GM12878 (cell line): ENCODE data around the gene TCOF1. TPM values are rescaled to one million over a fixed set of nuclear protein-coding genes. Genes with fewer than 3 reads are reported as not detected.

ENCODE experiments used
- ATAC-seq: fragments of 200-7000 bp; cut with Tn5 transposase; 3 replicates; pipeline ENCODE4 v1.9.1; 2020; ENCODE audit warnings: mild to moderate bottlenecking, moderate library complexity
- BruUV-seq: library from RNA; stranded (reverse); fragments of 400-500 nt; replicated peaks from 2 replicates; lab custom pipeline; 2021; lab: Mats Ljungman, UMichigan
- CTCF ChIA-PET: fragments of 300-600 bp; sonication (Branson Sonifier 250); formaldehyde crosslinking; extraction: SDS; loops from one replicate; lab custom pipeline; 2021; ENCODE audit warnings: inconsistent platforms; lab: Yijun Ruan, JAX
- POLR2A ChIA-PET: fragments of 350-600 bp; formaldehyde crosslinking; extraction: SDS; loops from one replicate; lab custom pipeline; 2021; ENCODE audit warnings: inconsistent platforms; lab: Charles Lee
- RAD21 ChIA-PET: fragments of 300-600 bp; sonication (Branson Sonifier 250); formaldehyde crosslinking; loops from one replicate; lab custom pipeline; 2023; ENCODE audit warnings: antibody characterized with exemption; ENCODE audit not compliant: unreplicated experiment; lab: Charles Lee
- SMC1A ChIA-PET: fragments of 300-600 bp; sonication (Branson Sonifier 250); formaldehyde crosslinking; loops from one replicate; lab custom pipeline; 2023; ENCODE audit not compliant: unreplicated experiment, uncharacterized antibody; lab: Charles Lee
- DNase-seq: peaks from one replicate; pipeline ENCODE4 v3.0.0-alpha.2; 2011; ENCODE audit warnings: low read depth, low spot score
- FAIRE-seq: peaks from 3 replicates; lab custom pipeline; 2011; peaks lifted over from hg19 to GRCh38; lab: Jason Lieb, UNC
- H2AFZ ChIP-seq: 2 replicates; pipeline ENCODE4 v1.6.0; 2011; ENCODE audit warnings: low read depth, low read length, control low read depth; ENCODE audit not compliant: control insufficient read depth
- H3K27ac ChIP-seq: 2 replicates; pipeline ENCODE4 v1.5.1; 2011; ENCODE audit warnings: control low read depth; ENCODE audit not compliant: control insufficient read depth, insufficient read depth
- H3K27me3 ChIP-seq, 2 experiments: replicated peaks in 1 of 2; 2 replicates each; pipeline versions ENCODE4 v1.6.0 to v1.6.1; 2011; ENCODE audit warnings: low read length in 1 of 2; ENCODE audit not compliant: control insufficient read depth in 2 of 2, insufficient read depth in 2 of 2
- H3K36me3 ChIP-seq, 2 experiments: 2 replicates each; pipeline ENCODE4 v1.5.1; 2011; ENCODE audit warnings: low read length in 1 of 2; ENCODE audit not compliant: control insufficient read depth in 2 of 2, insufficient read depth in 2 of 2
- H3K4me1 ChIP-seq: 2 replicates; pipeline ENCODE4 v1.6.1; 2011; ENCODE audit warnings: mild to moderate bottlenecking, low read length, moderate library complexity, mixed read lengths; ENCODE audit not compliant: control insufficient read depth, insufficient read depth
- H3K4me2 ChIP-seq: 2 replicates; pipeline ENCODE4 v1.6.0; 2011; ENCODE audit warnings: control low read depth; ENCODE audit not compliant: control insufficient read depth, insufficient read depth
- H3K4me3 ChIP-seq: fragments of 200-600 bp; sonication (generic); 2 replicates; pipeline ENCODE4 v1.5.1; 2016
- H3K79me2 ChIP-seq: 2 replicates; pipeline ENCODE4 v1.6.0; 2011; ENCODE audit warnings: low read length; ENCODE audit not compliant: control insufficient read depth, insufficient read depth
- H3K9ac ChIP-seq: 2 replicates; pipeline ENCODE4 v1.8.0; 2011; ENCODE audit warnings: low read length, control low read depth, mixed read lengths; ENCODE audit not compliant: control insufficient read depth, insufficient read depth
- H3K9me3 ChIP-seq: replicated peaks from 3 replicates; pipeline ENCODE4 v1.5.1; 2011; ENCODE audit warnings: mild to moderate bottlenecking, low read length; ENCODE audit not compliant: control insufficient read depth, insufficient read depth
- H4K20me1 ChIP-seq: 2 replicates; pipeline ENCODE4 v1.6.0; 2011; ENCODE audit not compliant: control insufficient read depth, insufficient read depth
- ATF7 ChIP-seq: fragments of 450-650 bp; IDR thresholded peaks from 2 replicates; pipeline ENCODE4 v1.6.1; 2016; ENCODE audit warnings: low read depth, mild to moderate bottlenecking
- ESRRA ChIP-seq: IDR thresholded peaks from 2 replicates; pipeline ENCODE4 v1.6.1; 2012; ENCODE audit warnings: mild to moderate bottlenecking, low read length, improper control_type of control experiment
- GABPA ChIP-seq: IDR thresholded peaks from 2 replicates; pipeline ENCODE4 v1.6.1; 2014; ENCODE audit warnings: antibody characterized with exemption, low read depth, mild to moderate bottlenecking, inconsistent platforms
- NR2F1 ChIP-seq: fragments of 450-650 bp; conservative IDR thresholded peaks from 2 replicates; pipeline ENCODE4 v1.6.1; 2017; ENCODE audit warnings: mild to moderate bottlenecking
- NRF1 ChIP-seq: conservative IDR thresholded peaks from 2 replicates; pipeline ENCODE4 v1.6.1; 2011; ENCODE audit warnings: mild to moderate bottlenecking, low read depth, low read length, improper control_type of control experiment
- SIN3A ChIP-seq: IDR thresholded peaks from 2 replicates; pipeline ENCODE4 v1.6.1; 2012; ENCODE audit warnings: low read depth, low read length, improper control_type of control experiment
- WGBS: methylation state at CpG from one replicate; pipeline ENCODE4 v1.1.6; 2016; ENCODE audit warnings: low lambda C conversion rate; ENCODE audit not compliant: insufficient replicate concordance, insufficient coverage; ENCODE audit errors: missing lambda C conversion rate; 5-methylcytosine and 5-hydroxymethylcytosine counted together
- in situ Hi-C: fragments of 300-500 bp; cut with MboI; formaldehyde crosslinking; loops from 9 replicates; pipeline ENCODE4 v1.14.3; 2018; ENCODE audit warnings: mixed read lengths
- intact Hi-C: fragments of 100-400 bp; cut with micrococcal nuclease; formaldehyde crosslinking; loops from one replicate; pipeline ENCODE4 v1.14.2; 2022; ENCODE audit not compliant: unreplicated experiment
- polyA plus RNA-seq, 11 experiments: library from polyadenylated mRNA; depleted of rRNA in 4 of 11; unstranded in 6 of 11; stranded (reverse) in 5 of 11; fragments of >200 nt; fragmentation: Nextera tagmentation in 4 of 11; fragmentation: Illumina TruSeq in 1 of 11; extraction: Ambion mirVana in 4 of 11; extraction: Trizol in 1 of 11; gene quantifications; 1 replicate in 1 of 11; 2 replicates in 10 of 11; pipeline versions ENCODE4 v1.2.1 to v1.2.3, GENCODE V29; 2011 to 2016; ENCODE audit warnings: inconsistent platforms in 2 of 11, missing spikeins in 2 of 11, low read depth in 1 of 11
- total RNA-seq, 4 experiments: library from RNA; depleted of rRNA in 3 of 4; stranded (reverse); fragments of >200 nt in 3 of 4; fragmentation: Illumina TruSeq in 1 of 4; extraction: Trizol in 1 of 4; gene quantifications; 2 replicates each; pipeline versions ENCODE4 v1.2.1 to v1.2.3, GENCODE V29; 2013 to 2021
- TF ChIP-seq, protein P1 (sequence below): IDR thresholded peaks from 2 replicates; pipeline ENCODE4 v1.6.1; 2012; ENCODE audit warnings: low read depth, low read length, improper control_type of control experiment
- TF ChIP-seq, protein P2 (sequence below): IDR thresholded peaks from 2 replicates; pipeline ENCODE4 v1.6.1; 2011; ENCODE audit warnings: low read depth, low read length, improper control_type of control experiment, borderline replicate concordance
- TF ChIP-seq, protein P3 (sequence below): fragments of 150-350 bp; IDR thresholded peaks from 2 replicates; pipeline ENCODE4 v1.6.1; 2014; ENCODE audit warnings: mild to moderate bottlenecking, low read depth, low read length
- TF ChIP-seq, protein P4 (sequence below): fragments of 450-650 bp; IDR thresholded peaks from 2 replicates; pipeline ENCODE4 v1.6.1; 2017; ENCODE audit warnings: mild to moderate bottlenecking, moderate library complexity
- TF ChIP-seq, protein P5 (sequence below): fragments of 450-650 bp; IDR thresholded peaks from 2 replicates; pipeline ENCODE4 v1.6.1; 2017; ENCODE audit warnings: mild to moderate bottlenecking, moderate library complexity
- TF ChIP-seq, protein P6 (sequence below): IDR thresholded peaks from 2 replicates; pipeline ENCODE4 v1.6.1; 2012; ENCODE audit warnings: low read depth, low read length, improper control_type of control experiment

Gene TCOF1
- total and polyA plus RNA-seq, 10 of the 15 experiments (the other 5 are each of a cell fraction or from before 2014, with no cell fraction given), result 8.7 to 83.9 (median 38.9) TPM

DNA sequence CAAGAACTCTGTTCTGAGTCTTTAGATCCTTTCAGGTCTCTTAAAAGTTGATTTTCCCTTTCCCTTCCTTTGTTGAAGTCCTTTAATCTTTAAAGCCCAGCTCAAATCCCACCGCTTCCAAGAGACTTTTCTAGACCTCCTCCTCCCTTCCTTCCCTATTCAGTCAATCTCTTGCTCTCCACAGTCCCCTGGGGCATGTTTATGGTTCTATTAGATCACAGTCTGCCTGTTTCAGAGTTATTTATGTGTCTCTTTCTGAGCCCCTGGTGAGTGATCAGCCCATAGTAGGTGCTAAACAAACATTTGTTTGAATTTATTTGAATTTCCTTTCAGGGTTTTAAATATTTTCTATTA, 47.6 kb upstream of the TCOF1 start:
- H3K4me2 ChIP-seq, result no peak overlapping the region
- ChIA-PET CTCF (interaction anchor here (1.8 kb wide), 1 partner anchor 27 kb away, joined by 4 read pairs; no protein-coding TSS in a partner anchor), POLR2A (interaction anchor here (0.6 kb wide), 1 partner anchor 36 kb away, joined by 5 read pairs; no protein-coding TSS in a partner anchor), SMC1A (interaction anchor here (0.6 to 1.5 kb wide), 2 partner anchors 9 to 47 kb away, joined by 3 read pairs; no protein-coding TSS in a partner anchor), RAD21 (no interaction called here)
- intact Hi-C loops (no loop called here), in situ Hi-C loops (no loop called here)
- H4K20me1 ChIP-seq, result no peaks in the 10 kb centered on the region
- no peak for ATAC-seq
- no peak for DNase-seq
- H3K27ac ChIP-seq, result no peak overlapping the region
- no peak for FAIRE-seq
- no peak overlapping the region for H3K4me3 ChIP-seq
- H3K9me3 ChIP-seq, result no peaks in the 10 kb centered on the region
- no peak overlapping the region for H3K9ac ChIP-seq
- H3K4me1 ChIP-seq, result no peaks in the 10 kb centered on the region
- H3K27me3 ChIP-seq, result peaks cover 0 to 4% of the 10 kb centered on the region in 2 experiments; a peak in 3 of 4 replicates
- BruUV-seq, result no TSS peak
- no peaks in the 10 kb centered on the region for H3K79me2 ChIP-seq
- WGBS, result 0% methylated on average over 1 of the region's 1 CpG
- no peak overlapping the region for H2AFZ ChIP-seq
- H3K36me3 ChIP-seq, result no peaks in the 10 kb centered on the region
- TF ChIP-seq, protein P1, sequence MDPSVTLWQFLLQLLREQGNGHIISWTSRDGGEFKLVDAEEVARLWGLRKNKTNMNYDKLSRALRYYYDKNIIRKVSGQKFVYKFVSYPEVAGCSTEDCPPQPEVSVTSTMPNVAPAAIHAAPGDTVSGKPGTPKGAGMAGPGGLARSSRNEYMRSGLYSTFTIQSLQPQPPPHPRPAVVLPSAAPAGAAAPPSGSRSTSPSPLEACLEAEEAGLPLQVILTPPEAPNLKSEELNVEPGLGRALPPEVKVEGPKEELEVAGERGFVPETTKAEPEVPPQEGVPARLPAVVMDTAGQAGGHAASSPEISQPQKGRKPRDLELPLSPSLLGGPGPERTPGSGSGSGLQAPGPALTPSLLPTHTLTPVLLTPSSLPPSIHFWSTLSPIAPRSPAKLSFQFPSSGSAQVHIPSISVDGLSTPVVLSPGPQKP, result no peak
- TF ChIP-seq, protein P2, sequence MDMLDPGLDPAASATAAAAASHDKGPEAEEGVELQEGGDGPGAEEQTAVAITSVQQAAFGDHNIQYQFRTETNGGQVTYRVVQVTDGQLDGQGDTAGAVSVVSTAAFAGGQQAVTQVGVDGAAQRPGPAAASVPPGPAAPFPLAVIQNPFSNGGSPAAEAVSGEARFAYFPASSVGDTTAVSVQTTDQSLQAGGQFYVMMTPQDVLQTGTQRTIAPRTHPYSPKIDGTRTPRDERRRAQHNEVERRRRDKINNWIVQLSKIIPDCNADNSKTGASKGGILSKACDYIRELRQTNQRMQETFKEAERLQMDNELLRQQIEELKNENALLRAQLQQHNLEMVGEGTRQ, result no peak
- TF ChIP-seq, protein P3, sequence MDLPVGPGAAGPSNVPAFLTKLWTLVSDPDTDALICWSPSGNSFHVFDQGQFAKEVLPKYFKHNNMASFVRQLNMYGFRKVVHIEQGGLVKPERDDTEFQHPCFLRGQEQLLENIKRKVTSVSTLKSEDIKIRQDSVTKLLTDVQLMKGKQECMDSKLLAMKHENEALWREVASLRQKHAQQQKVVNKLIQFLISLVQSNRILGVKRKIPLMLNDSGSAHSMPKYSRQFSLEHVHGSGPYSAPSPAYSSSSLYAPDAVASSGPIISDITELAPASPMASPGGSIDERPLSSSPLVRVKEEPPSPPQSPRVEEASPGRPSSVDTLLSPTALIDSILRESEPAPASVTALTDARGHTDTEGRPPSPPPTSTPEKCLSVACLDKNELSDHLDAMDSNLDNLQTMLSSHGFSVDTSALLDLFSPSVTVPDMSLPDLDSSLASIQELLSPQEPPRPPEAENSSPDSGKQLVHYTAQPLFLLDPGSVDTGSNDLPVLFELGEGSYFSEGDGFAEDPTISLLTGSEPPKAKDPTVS, result no peak
- TF ChIP-seq, protein P4, sequence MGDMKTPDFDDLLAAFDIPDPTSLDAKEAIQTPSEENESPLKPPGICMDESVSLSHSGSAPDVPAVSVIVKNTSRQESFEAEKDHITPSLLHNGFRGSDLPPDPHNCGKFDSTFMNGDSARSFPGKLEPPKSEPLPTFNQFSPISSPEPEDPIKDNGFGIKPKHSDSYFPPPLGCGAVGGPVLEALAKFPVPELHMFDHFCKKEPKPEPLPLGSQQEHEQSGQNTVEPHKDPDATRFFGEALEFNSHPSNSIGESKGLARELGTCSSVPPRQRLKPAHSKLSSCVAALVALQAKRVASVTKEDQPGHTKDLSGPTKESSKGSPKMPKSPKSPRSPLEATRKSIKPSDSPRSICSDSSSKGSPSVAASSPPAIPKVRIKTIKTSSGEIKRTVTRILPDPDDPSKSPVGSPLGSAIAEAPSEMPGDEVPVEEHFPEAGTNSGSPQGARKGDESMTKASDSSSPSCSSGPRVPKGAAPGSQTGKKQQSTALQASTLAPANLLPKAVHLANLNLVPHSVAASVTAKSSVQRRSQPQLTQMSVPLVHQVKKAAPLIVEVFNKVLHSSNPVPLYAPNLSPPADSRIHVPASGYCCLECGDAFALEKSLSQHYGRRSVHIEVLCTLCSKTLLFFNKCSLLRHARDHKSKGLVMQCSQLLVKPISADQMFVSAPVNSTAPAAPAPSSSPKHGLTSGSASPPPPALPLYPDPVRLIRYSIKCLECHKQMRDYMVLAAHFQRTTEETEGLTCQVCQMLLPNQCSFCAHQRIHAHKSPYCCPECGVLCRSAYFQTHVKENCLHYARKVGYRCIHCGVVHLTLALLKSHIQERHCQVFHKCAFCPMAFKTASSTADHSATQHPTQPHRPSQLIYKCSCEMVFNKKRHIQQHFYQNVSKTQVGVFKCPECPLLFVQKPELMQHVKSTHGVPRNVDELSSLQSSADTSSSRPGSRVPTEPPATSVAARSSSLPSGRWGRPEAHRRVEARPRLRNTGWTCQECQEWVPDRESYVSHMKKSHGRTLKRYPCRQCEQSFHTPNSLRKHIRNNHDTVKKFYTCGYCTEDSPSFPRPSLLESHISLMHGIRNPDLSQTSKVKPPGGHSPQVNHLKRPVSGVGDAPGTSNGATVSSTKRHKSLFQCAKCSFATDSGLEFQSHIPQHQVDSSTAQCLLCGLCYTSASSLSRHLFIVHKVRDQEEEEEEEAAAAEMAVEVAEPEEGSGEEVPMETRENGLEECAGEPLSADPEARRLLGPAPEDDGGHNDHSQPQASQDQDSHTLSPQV, result no peak
- TF ChIP-seq NR2F1 (no peak), GABPA (no peak), ATF7 (no peak), NRF1 (no peak), ESRRA (no peak), SIN3A (no peak)
- TF ChIP-seq, protein P5, sequence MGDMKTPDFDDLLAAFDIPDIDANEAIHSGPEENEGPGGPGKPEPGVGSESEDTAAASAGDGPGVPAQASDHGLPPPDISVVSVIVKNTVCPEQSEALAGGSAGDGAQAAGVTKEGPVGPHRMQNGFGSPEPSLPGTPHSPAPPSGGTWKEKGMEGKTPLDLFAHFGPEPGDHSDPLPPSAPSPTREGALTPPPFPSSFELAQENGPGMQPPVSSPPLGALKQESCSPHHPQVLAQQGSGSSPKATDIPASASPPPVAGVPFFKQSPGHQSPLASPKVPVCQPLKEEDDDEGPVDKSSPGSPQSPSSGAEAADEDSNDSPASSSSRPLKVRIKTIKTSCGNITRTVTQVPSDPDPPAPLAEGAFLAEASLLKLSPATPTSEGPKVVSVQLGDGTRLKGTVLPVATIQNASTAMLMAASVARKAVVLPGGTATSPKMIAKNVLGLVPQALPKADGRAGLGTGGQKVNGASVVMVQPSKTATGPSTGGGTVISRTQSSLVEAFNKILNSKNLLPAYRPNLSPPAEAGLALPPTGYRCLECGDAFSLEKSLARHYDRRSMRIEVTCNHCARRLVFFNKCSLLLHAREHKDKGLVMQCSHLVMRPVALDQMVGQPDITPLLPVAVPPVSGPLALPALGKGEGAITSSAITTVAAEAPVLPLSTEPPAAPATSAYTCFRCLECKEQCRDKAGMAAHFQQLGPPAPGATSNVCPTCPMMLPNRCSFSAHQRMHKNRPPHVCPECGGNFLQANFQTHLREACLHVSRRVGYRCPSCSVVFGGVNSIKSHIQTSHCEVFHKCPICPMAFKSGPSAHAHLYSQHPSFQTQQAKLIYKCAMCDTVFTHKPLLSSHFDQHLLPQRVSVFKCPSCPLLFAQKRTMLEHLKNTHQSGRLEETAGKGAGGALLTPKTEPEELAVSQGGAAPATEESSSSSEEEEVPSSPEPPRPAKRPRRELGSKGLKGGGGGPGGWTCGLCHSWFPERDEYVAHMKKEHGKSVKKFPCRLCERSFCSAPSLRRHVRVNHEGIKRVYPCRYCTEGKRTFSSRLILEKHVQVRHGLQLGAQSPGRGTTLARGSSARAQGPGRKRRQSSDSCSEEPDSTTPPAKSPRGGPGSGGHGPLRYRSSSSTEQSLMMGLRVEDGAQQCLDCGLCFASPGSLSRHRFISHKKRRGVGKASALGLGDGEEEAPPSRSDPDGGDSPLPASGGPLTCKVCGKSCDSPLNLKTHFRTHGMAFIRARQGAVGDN, result no peak
- TF ChIP-seq, protein P6, sequence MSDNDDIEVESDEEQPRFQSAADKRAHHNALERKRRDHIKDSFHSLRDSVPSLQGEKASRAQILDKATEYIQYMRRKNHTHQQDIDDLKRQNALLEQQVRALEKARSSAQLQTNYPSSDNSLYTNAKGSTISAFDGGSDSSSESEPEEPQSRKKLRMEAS, result no peak
